Astrocyte of the spinal cord (primary cell): ENCODE results near the gene HNRNPD.
A peak's percentile ranks its signal among the peaks of the same experiment; 100 is the strongest.
"Not testable (repeated sequence)": the region's sequence is repeated elsewhere in the genome, so short reads cannot be mapped to it uniquely, and the experiment has no call there.

Source experiments
- DNase-seq: peaks from one replicate; pipeline ENCODE4 v3.0.0; 2011; ENCODE audit warnings: low read depth, low spot score
- H3K4me3 ChIP-seq: 2 replicates; pipeline ENCODE4 v1.5.1; 2011; ENCODE audit warnings: low read depth, mild to moderate bottlenecking, low read length, moderate library complexity
- in situ Hi-C: cut with HindIII; loops from 2 replicates; pipeline ENCODE4 v1.10.0; 2017; ENCODE audit warnings: low sequenced_read_pairs
- TF ChIP-seq, protein P1 (sequence below): IDR thresholded peaks from 2 replicates; pipeline ENCODE4 v1.5.1; 2012; ENCODE audit warnings: low read depth, mild to moderate bottlenecking, low read length, inconsistent platforms

Gene HNRNPD, protein sequence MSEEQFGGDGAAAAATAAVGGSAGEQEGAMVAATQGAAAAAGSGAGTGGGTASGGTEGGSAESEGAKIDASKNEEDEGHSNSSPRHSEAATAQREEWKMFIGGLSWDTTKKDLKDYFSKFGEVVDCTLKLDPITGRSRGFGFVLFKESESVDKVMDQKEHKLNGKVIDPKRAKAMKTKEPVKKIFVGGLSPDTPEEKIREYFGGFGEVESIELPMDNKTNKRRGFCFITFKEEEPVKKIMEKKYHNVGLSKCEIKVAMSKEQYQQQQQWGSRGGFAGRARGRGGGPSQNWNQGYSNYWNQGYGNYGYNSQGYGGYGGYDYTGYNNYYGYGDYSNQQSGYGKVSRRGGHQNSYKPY

DNA sequence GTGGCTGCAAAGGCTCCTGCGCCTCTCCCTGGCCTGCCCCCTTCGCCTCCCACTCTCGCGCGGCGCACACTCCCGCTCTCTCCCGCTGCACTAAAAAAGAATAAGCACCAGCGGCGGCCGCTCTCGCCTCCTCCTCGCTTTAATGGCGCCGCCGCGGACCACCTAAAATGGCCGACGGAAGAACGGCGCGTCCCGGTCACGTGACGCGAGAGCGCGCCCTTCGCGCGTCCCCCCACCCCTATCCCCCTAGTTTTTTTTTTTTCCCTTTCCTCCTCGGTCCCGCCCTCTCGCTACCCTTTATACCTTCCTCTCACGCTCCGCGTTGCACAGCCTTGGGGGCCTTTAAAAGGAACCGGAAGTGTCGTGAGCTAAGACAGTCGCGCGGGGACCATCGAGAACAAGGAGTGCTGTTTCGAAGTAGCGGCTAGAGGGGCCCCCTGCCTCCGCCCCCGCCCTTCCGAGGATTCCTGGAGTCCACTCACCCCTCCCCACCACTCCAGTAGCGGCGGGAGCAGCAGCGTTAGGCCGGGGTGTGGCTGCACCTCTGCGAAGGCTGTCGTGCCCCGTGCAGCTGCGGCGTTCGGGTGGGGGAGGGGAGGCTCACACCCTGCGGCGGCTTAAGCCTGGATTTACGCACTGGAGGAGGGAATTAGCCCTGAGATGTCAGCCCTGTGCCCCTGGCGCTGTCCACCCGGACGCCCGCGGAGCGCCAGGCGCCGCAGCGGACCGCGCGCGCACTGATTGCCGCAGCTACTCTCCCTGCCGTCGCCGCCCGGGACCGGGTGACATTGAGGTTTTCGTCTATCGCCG, at the start of gene HNRNPD:
TSS of gene HNRNPD (minus strand) at position 176 of the 810 bp plus-strand sequence. CDS start 313 bp downstream, outside the sequence.
- TF ChIP-seq, protein P1, sequence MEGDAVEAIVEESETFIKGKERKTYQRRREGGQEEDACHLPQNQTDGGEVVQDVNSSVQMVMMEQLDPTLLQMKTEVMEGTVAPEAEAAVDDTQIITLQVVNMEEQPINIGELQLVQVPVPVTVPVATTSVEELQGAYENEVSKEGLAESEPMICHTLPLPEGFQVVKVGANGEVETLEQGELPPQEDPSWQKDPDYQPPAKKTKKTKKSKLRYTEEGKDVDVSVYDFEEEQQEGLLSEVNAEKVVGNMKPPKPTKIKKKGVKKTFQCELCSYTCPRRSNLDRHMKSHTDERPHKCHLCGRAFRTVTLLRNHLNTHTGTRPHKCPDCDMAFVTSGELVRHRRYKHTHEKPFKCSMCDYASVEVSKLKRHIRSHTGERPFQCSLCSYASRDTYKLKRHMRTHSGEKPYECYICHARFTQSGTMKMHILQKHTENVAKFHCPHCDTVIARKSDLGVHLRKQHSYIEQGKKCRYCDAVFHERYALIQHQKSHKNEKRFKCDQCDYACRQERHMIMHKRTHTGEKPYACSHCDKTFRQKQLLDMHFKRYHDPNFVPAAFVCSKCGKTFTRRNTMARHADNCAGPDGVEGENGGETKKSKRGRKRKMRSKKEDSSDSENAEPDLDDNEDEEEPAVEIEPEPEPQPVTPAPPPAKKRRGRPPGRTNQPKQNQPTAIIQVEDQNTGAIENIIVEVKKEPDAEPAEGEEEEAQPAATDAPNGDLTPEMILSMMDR: no peak
- in situ Hi-C loops: no loop called here
- peak; percentile 100 for DNase-seq
- peak within 1 kb of the TSS; percentile 98 for H3K4me3 ChIP-seq

DNA sequence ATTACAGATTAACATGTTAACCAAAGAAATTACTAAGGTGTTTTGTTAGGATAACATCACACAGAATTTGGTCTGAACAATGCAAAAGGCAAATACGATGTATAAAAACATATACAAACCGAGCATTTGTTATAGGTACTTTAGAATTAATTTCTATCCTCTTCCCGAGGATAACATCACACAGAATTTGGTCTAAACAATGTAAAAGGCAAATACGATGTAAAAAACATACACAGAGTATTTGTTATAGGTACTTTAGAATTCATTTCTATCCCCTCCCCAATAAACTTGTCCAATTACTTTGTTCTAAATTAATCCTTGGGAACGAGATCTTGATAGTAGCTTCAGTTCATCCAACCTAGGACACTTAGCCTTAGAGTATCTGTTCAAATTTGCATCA, 48.8 kb upstream of the HNRNPD start:
- no peak overlapping the region for H3K4me3 ChIP-seq
- TF ChIP-seq, protein P1: no peak
- in situ Hi-C loops: no loop called here
- DNase-seq: no peak

DNA sequence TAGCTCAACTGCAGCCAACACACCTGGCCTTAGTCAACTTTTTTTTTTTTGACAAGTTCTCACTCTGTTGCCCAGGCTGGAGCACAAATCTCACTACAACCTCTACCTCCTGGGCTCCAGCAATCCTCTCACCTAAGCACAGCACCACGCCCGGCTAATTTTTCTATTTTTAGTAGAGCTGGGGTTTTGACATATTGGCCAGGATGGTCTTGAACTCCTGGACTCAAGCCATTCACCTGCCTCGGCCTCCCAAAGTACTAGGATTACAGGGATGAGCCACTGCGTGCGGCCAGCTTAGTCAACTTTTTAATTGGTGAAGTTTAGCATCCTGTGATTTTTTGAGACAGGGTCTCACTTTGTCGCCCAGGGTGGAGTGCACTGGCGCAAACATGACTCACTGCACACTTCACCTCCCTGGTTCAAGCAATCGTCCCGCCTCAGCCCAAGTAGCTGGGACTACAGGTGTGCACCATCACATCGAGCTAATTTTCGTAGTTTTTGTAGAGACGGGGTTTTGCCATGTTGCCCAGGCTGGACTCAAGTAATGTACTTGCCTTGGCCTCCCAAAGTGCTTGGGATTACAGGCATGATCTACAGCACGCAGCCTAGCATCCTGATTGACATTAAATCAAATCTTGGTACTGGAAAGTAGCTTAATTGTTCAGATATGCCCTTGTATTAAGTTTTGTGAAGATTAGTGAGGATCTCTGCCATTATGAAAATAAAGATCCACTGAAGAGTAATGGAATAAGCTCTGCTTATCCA, 48.2 kb upstream of the HNRNPD start:
- no peak overlapping the region for H3K4me3 ChIP-seq
- DNase-seq: no peak
- in situ Hi-C loops: no loop called here
- TF ChIP-seq, protein P1: no peak

DNA sequence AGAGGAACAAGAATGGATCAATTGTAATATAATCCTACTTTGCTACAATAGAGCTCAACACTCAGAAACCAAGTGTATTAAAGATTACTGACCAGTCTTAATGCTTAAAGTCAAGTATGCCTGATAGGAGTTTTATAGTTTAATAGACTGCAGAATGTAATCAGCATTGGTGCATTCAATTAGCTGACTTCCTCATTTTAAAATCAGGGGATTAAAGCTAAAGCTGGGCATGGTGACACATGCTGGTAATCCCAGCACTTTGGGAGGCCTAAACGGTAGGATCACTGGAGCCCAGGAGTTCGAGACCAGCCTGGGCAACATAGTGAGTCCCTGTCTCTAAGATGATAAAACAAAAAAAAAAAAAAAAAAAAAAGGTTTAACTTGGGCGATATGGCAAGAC, 45.7 kb upstream of the HNRNPD start:
- TF ChIP-seq, protein P1: no peak
- in situ Hi-C loops: no loop called here
- no peak for DNase-seq
- no peak overlapping the region for H3K4me3 ChIP-seq

DNA sequence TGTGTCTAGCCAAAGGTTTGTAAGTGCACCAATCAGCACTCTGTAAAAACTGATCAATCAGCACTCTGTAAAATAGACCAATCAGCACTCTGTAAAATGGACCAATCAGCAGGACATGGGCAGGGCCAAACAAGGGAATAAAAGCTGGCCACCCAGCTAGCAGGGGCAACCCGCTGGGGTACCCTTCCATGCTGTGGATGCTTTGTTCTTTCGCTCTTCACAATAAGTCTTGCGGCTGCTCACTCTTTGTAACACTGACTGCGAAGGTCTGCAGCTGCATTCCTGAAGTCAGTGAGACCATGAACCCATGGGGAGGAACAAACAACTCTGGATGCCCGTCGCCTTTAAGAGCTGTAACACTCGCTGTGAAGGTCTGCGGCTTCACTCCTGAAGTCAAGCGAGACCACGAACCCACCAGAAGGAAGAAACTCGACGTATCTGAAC, 42.2 kb upstream of the HNRNPD start:
- in situ Hi-C loops: no loop called here
- no peak for DNase-seq
- H3K4me3 ChIP-seq: no peak overlapping the region
- TF ChIP-seq, protein P1: no peak

DNA sequence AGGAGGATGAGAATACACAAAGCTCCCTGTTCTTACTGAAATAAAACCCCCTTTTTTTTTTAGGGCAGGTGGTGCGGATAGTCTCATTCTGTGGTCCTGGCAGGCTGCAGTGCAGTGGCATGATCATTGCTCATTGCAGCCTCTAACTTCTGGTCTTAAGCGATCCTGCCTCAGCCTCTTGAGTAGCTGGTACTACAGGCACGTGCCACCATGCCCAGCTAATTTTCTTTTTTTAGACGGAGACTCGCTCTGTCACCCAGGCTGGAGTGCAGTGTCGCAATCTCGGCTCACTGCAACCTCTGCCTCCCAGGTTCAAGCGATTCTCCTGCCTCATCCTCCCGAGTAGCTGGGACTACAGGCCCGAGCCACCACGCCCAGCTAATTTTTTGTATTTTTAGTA, 41.3 kb upstream of the HNRNPD start:
- DNase-seq, in situ Hi-C loops, H3K4me3 ChIP-seq: not testable (repeated sequence)
